GF-D8 (cell line): ENCODE results near the gene TRIM17.
"Not testable (repeated sequence)": the region's sequence is repeated elsewhere in the genome, so short reads cannot be mapped to it uniquely, and the experiment has no call there.

ENCODE experiments used
- DNase-seq: peaks from one replicate; lab custom pipeline; 2025; lab: John Stamatoyannopoulos, UW

Gene TRIM17

GRCh38 chr1:228448372-228448771 is 31.7 kb upstream of the TRIM17 start:
- DNase-seq = no peak

DNA sequence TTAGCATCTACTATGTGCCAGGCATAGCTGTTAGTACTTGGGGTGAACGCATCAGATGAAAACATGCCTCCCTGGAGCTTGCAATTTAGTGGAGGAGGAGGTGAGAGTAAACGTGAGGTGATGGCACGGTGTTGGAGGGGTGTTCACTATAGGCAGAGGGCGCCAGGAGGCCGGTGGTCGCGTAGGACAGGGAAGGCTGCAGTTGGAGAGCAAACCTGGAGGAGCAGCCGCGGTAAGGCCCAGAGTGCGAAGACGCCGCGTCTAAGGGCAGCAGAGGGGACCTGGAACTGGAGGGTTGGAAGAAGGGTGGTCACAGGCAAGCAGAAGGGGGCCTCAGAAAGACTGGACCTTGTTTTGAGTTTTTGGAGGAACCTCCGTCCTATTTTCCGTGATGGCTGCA is 30.2 kb upstream of the TRIM17 start:
- no peak for DNase-seq

- DNase-seq = no peak
These were observed 29.4 kb upstream of the TRIM17 start for GRCh38 chr1:228445843-228446650.

DNA sequence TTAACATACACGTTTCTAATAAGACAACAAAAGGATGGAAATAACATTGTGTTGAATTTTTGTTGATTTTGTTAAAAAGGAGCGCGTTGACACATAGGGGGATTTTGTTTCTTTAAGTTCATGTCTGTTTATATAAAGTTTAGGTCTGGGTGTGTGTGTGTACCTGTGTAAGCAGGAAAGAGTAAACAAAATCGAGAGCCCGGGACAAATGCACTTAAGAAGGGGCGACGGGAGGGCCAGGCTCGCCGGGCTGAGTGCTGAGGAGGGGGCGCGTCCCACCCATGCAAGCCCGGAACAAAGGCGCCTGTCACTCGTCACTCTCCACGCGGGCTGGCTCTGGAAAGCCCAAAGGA is 28.8 kb upstream of the TRIM17 start:
- no peak for DNase-seq

DNA sequence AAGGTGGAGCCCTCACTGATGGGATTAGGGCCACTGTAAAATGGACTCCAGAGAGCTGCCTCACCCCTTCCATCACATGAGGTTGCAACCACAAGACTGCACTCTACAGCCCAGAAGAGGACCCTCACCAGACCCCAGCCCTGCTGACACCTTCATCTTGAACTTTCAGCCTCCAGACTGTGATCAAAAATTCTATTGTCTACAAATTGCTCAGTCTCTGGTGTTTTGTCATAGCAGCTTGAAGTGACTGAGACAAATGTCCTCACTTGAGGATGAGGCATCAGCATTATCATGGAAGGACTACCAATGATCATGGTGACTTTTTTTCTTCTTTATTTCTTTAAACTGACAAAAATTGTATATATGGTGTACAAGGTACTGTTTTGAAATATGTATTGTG is 26.7 kb upstream of the TRIM17 start:
- DNase-seq = no peak

DNA sequence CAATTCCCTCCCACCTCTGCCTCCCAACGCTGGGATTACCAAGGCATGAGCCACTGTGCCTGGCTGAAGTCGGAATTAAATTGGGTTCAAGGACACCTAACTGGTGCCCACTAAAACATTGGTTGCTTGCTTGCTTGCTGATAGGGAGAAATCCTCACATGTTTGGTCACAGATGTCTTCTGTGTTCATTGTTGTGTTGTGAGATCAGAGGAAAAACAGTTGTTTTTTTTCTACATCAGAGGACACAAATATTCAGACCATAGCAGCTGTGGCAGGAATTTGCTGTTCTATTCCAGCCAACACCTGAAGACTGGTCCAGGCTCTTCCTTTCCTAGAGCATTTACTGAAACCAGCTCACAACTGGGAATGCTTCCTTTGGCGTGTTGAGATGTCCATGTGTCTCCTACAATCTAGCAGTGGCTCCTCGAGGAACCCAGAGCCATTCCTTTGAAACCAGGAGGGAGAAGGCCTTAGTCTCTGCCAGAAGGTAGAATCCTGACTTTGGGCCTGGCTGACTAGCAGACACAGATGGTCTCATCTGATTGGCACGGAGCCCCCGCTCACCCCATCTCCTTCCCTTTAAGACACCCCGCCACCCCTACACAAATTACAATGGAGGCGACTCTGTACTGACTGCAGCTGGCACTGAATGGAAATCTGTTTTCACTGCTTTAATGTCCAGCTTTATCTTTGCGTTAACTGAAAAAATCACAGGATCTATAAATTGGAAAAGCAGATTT is 24.3 kb upstream of the TRIM17 start:
- no peak for DNase-seq

DNA sequence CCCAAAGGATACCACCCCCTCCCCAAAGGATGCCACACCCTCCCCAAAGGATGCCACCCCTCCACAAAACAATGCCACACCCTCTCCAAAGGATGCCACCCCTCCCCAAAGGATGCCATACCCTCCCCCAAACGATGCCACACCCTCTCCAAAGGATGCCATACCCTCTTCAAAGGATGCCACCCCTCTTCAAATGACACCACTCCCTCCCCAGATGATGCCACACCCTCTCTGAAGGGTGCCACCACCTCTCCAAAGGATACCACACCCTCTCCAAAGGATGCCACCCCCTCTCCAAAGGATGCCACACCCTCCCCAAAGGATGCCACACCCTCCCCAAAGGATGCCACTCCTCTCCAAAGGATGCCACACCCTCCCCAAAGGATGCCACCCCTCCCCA is 21.6 kb upstream of the TRIM17 start:
- no peak for DNase-seq

DNA sequence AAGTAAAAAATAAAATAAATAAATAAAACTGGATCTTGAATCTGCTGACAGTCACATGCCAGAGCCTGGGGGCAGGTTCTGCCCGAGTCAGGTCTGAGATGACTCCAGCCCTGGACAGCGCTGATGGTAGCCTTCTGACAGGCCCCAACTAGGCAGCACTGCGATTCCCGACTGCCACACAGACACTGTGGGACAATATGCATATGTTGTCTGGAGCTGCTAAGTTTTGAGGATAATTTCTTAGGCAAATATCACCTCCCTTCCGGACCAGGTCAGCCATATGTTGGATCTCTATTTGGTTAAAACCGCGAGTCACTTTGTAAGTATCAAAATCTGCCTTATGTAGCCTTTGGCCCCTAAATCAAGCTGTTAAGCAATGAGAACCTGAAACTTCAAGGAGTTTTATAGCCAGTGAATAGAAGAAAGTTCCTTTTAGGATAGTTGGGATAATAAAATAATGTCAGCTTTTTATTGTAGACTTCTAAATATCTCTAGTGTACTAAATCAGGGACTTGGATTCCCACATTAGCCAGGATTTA is 20.8 kb upstream of the TRIM17 start:
- DNase-seq = no peak

DNA sequence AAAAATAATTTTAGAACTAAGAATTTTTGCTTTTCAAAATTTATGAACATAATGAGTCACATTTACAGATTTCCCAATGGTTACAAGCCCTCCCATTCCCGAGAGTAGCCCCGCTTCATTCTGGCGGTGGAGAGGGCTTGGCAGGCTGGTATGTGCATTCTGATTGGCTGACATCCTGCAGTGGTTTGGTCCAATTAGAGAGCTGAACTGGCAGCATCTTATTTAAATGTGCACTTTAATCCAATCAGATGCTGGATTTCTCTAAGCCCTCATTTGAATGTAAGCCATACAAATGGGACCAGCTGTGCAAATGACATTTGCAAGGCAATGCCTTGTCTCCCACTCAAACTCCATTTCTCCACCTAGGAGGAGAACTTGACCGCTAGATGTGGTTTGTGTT is 18.0 kb upstream of the TRIM17 start:
- DNase-seq = no peak

DNA sequence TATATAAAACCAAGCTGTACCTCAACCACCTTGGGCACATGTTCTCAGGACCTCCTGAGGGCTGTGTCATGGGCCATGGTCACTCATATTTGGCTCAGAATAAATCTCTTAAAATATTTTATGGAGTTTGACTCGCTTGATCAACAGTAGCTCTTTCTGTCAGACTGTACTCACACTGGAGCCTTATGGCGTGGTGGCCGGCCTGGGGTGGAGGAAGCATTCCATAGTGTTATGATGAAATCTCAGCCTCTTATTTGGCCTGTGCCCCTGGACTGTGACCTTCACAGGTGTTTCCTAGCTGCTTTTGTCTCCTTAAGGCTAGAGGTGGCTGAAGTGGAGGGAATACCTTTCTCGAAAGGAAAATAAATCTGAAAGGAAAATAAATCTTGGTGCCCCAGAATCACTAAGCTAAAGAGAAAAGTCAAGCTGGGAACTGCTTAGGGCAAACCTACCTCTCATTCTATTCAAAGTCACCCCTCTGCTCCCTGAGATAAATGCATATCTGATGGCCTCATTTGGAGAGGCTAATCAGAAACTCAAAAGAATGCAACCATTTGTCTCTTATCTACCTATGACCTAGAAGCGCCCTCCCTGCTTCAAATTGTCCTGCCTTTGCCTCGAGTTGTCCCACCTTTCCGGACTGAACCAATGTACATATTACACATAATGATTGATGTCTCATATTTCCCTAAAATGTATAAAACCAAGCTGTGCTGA is 16.8 kb upstream of the TRIM17 start:
- DNase-seq = not testable (repeated sequence)

- DNase-seq = no peak
These were observed 13.6 kb upstream of the TRIM17 start for GRCh38 chr1:228430243-228430642.

GRCh38 chr1:228429698-228430097 is 13.0 kb upstream of the TRIM17 start:
- no peak for DNase-seq

DNA sequence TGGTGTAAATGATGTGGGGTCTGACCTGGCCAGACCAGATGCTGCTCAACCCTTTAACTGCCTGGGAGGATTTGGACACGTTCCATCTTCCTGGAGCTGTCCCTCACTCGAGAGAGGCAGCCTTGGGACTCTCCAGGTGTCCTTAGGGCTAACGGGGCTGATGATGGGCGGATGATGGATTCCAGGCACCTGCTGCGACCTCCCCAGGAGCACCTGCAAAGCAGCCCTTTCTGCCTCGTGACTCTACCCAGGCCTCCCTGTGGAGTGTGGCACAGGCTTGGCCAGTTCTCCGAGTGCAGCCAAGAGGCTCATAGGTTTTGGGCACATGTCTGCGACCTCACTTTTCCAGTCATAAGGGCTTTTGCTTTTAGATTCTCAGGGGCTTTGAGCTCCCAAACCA is 12.3 kb upstream of the TRIM17 start:
- no peak for DNase-seq

GRCh38 chr1:228428412-228428811 is 11.8 kb upstream of the TRIM17 start:
- no peak for DNase-seq

GRCh38 chr1:228426518-228427175 is 10.0 kb upstream of the TRIM17 start:
- no peak for DNase-seq

GRCh38 chr1:228424685-228425660 is 8.3 kb upstream of the TRIM17 start:
- DNase-seq = no peak

- DNase-seq = no peak
These were observed 6.9 kb upstream of the TRIM17 start for GRCh38 chr1:228423404-228424053.

DNA sequence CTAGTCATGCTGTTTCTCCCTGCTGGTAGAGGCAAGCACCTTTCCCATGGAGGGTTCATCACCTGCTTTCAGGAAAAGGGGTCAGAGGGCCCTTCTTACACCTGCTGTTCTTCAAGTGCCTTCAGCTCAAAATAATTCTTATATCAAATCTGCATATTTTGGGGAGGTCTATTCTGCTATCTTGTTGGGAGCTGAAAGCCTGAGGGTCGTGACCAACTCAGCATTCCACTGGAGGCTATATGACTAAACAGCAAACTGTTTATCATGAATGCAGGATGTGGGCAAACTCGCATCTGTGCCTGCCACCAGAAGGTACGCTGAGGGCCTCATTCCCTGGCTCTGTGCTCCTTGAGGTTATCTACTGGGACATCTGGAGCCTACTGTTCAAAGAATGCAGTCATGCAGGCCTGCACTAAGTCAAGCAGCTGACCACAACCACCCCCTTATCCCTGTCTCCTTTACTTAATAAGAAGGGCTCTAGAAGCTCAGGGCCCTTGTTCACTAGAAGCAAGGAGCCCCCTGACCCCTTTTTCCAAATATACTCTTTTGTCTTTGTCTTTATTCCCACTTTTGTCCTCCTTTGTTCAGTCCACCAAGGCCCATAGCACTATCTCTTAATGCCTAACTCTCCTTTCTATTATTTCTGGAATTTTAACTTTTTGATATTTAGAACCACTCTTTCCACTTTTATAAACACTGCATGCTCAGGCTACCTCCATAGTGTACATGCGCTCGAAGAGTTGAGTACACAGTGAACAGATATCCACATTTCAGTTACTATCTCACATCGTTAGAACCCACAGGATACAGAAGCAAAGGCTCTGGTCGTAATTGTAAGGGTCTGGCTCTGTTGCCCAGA is 4.5 kb upstream of the TRIM17 start:
- DNase-seq = no peak

- no peak for DNase-seq
These were observed 982 bp upstream of the TRIM17 start for GRCh38 chr1:228417483-228418203.
